Hematopoietic multipotent progenitor cell treated with erythropoietin and hydrocortisone succinate and interleukin-3 and kit ligand, for 4 days (in vitro differentiated cells): ENCODE data around the gene ITFG1.

ENCODE experiments used
- DNase-seq: peaks from one replicate; pipeline ENCODE4 v3.0.0-alpha.2; 2015

The ITFG1 gene

GRCh38 chr16:47460711-47461597, at the start of gene ITFG1, which contains the start of gene PHKB:
ITFG1 (minus strand) TSS chr16:47461063; CDS start chr16:47461045, 18 bp downstream.
PHKB (plus strand) TSS chr16:47461331; CDS start chr16:47461351, 20 bp downstream.
- peak; percentile 98 for DNase-seq

- DNase-seq = no peak
These were observed 46.8 kb upstream of the ITFG1 start for GRCh38 chr16:47507701-47508100.

DNA sequence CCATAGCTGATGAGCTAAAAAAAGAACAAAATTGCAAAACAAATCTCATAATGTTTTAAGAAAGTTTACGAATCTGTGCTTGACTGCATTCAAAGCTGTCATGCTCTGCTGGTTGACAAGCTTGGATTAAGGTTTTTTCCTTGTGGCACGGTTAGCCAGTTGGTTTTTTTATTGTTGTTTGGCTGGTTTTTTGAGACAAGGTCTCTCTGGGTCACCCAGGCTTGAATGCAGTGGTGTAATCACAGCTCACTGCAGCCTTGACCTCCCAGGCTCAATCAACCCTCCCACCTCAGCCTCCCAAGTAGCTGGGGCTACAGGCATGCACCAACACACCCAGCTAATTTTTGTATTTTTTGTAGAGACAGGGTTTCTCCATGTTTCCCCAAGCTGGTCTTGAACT, 45.9 kb upstream of the ITFG1 start:
- DNase-seq = no peak

DNA sequence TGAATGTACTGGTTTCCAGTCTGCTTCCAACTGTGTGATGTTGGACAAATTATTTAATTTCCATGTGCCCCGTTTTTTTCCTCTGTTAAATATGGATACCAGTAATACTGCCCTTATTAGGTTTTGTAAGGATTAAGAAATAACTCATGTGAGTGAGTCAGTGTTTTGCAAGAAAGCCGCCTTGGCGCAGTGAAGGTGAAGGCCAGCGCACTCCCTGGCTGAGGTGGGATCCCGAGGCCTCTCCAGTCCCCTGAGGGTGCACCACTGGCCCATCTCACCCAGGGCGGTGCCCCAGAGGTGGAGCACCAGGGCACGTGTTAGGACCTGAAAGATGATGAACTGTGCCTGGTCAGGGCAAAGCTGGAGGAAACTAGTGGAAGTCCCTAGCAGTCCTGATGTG, 43.7 kb upstream of the ITFG1 start:
- no peak for DNase-seq

- no peak for DNase-seq
These were observed 43.1 kb upstream of the ITFG1 start for GRCh38 chr16:47503936-47504335.

DNA sequence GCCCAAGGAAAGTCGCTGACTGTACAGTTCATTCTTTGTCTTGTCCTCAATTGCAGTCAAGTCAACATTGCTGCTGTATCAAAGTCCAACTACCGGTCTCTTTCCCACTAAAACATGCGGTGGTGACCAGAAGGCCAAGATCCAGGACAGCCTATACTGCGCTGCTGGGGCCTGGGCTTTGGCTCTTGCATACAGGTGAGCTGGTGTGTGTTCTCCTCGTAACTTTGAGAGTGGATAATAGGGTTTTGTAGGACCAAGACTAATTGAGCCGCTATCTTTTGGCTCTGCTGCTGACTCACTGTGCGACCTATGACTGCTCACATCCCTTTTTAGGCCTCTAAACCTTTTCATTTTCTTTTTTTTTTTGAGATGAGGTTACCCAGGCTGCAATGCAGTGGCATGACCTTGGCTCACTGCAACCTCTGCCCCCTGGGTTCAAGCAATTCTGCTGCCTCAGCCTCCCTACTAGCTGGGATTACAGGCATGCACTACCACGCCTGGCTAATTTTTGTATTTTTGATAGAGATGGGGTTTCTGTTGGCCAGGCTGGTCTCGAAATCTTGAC, 38.9 kb upstream of the ITFG1 start:
- DNase-seq = no peak

DNA sequence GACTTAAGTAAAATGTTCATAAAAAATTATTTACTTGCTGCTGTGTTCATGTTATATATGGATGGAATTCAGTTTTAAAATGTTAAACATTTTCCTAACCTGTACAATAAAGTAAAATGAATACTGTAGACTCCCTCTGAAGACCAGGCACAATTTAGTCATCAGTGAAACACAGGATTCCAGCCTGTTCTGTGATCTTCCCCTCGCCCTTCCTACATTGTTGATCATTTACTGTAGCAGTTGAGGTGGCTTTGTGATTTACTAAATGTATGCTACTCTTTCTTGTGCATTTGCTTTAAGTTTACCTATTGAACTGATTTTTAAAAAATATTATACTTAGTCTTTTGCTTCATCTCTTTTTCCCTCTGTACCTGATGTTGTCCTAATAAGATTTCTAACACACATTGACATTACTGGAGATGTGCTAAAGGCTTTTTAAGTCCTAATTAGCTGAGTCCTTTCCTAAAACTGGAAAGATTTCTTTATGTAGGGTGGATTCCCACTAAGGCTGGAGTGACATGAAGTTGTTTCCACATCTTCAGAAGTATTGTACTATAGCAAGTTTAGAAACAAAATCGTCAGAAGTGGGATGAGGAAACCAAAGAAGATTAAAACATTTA, 38.3 kb upstream of the ITFG1 start:
- DNase-seq = no peak

GRCh38 chr16:47493381-47494337, 32.8 kb upstream of the ITFG1 start:
- DNase-seq = peak; percentile 48

GRCh38 chr16:47492428-47493377, 31.8 kb upstream of the ITFG1 start:
- peak; percentile 74 for DNase-seq

DNA sequence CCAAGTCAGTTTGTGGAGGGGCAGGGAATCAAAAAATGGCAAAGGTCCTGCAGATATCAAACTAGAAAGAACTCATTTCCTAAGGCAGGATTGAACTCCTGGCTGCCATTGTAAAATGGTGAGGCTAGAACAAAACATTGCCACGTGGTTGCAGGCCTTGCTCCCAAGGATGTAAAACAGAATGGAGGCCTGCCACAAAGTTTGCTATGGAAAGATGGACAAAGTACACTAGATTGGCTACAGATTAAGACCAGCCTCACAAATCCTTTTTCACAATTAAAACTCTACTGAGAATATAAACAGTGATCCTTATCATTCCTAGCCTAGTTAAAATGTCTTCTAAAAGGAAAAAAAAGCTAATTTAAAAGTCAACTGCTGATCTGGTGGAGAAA, 31.2 kb upstream of the ITFG1 start:
- DNase-seq = no peak

DNA sequence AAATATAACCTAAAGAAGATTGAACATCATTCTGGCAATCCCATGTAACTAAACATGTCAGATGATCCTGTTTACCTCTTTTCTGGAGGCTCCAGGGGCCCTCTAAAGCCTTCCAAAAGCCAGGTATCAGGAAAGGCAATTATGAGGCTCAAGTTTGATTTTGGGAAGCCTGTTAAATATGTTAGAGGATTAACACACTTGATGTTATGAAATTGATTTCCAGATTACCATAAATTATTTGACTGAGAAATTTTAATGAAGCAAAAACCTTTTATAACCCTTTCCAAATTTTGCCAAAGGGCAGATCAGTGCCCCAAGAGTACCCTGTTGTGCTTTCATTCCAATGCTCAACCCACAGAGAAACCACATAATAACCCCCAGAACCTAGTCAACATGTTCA, 29.6 kb upstream of the ITFG1 start:
- no peak for DNase-seq

GRCh38 chr16:47488051-47488450, 27.2 kb upstream of the ITFG1 start:
- DNase-seq = no peak

- no peak for DNase-seq
These were observed 26.0 kb upstream of the ITFG1 start for GRCh38 chr16:47486856-47487255.

DNA sequence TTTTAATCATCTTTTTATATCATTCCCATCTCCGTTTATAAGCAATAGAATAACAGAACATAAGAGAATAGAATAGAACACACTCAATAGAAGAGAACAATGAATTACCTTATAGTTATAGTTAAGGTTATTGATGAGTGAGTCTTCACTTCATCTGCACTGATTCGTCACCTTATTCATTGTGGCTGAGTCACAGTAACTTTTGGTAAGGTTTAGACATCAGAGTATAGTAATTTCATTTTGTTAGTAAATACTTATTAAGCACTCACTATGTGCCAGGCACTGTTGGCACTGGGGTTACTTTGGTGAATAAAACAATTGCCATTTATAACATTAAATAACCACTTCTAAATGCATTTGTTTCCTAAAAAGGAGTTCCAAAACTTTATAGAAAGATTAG, 22.8 kb upstream of the ITFG1 start:
- no peak for DNase-seq

DNA sequence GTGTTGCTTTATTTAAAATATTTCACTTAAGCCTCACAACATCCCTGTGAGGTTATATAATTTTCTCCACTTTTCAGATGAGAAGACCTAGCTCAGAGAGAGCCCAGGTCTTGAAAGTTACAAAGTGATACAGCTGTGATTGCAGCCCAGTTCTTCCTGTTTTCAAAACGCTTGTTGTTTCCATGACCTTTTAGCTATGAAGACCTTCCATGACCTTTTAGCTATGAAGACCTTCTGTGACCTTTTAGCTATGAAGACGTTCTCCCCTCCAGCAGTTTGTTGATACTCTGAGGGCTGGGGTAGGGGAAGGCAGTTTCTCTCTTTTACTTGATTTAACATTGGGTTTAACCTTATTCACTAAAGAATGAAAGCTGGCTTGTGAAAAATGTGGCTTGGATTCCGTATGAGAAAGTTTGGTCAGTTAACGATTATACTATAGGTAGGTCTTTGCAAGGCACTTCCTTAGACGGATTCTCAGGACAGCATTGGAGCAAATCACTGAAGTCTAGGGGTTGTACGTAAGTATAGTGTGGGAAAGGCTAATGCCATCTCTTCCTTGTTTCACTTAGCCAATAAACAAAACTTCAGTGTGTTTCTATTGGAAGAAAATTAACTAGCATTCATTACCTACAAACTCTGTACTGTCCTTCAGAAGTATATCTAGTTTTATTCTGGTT, 21.0 kb upstream of the ITFG1 start:
- no peak for DNase-seq

- no peak for DNase-seq
These were observed 19.5 kb upstream of the ITFG1 start for GRCh38 chr16:47480410-47480809.

DNA sequence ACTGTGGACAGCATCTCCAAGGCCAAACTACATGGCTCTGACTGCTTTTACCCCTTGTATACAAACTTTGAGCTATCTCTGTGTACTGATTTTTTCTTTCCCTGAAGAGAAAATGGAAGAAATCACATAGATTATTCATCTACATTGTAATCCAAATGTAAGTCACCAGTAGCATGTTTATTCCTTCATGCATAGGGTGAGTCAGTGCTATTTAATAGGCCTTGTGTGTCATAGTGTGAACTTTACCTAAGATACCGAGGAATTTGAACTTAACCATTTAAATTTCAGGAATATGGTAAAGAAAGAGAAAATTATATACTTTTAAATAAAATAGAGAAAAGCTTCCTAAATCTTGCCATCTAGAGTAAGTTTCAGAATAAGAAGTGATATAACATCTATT, 16.8 kb upstream of the ITFG1 start:
- no peak for DNase-seq

GRCh38 chr16:47476654-47477345, 15.9 kb upstream of the ITFG1 start:
- no peak for DNase-seq

DNA sequence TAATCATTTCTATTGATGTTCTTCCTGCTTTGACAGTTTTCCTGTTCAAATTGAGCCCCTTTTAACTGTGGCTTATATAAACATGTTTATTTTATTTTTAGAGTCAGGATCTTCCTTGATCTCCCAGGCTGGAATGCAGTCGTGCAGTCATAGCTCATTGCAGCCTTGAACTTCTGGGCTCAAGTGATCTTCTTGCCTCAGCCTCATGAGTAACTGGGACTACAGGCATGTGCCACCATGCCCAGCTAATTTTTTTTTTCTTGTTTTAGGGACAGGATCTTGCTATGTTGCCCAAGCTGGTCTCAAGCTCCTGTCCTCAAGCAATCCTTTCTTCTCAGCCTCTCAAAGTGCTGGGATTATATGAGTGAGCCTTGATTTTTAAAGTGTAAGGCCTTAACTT, 14.9 kb upstream of the ITFG1 start:
- DNase-seq = no peak

DNA sequence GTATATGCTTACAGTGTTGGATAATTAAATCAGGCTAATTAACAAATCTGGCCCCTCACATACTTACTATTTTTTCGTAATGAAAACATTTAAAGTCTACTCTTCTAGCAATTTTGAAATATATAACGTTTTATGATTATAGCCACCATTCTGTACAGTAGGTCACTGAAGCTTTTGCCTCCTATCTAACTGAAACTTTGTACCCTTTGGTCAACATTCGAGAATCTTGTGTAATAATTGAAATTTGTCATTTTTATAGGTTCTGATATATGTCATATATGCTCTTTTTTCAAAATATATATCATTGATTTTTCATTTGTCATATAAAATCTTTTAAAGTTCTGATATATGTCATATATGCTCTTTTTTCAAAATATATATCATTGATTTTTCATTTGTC, 12.9 kb upstream of the ITFG1 start:
- DNase-seq = no peak
